Adrenal gland (tissue), 5 donors: ENCODE results near the gene ZSCAN9.

Experiments
- CTCF ChIP-seq, 6 experiments: fragments of 450-650 bp in 4 of 6; fragments of 200-600 bp in 2 of 6; sonication (generic) in 1 of 6; IDR thresholded peaks; 1 replicate in 5 of 6; 2 replicates in 1 of 6; pipeline versions ENCODE4 v1.5.1 to v1.8.0; 2016 to 2021; ENCODE audit warnings: antibody characterized with exemption in 6 of 6, mild to moderate bottlenecking in 2 of 6, moderate library complexity in 1 of 6
- POLR2A ChIP-seq, 2 donors: fragments of 450-650 bp; IDR thresholded peaks; one replicate each; pipeline ENCODE4 v1.6.1; 2017; ENCODE audit warnings: antibody characterized with exemption in 2 of 2, mild to moderate bottlenecking in 2 of 2, moderate library complexity in 1 of 2
- donor health status: DM: no; HTN: no; CAD: no.

- TF ChIP-seq POLR2A (IDR thresholded peaks at IDR 0.05) (no peak), CTCF (IDR thresholded peaks at IDR 0.05) (no peak)
Measured at GRCh38 chr6:28206527-28206926, 18.5 kb upstream of the ZSCAN9 start.
